ENCODE results near the gene ANKRD49. TPM values are rescaled to one million over a fixed set of nuclear protein-coding genes. Genes with fewer than 3 reads are reported as not detected.

The ANKRD49 gene
- total and polyA plus RNA-seq, 2 experiments from 2014 or later, result 17.9 to 31.2 TPM

- Histone ChIP-seq H3K9me2 (replicated peaks; ENCODE audit: insufficient read depth) (no peaks in the 10 kb centered on the region), H3K36me3 (replicated peaks; ENCODE audit: insufficient read depth, low read depth) (no peaks in the 10 kb centered on the region), H4K20me1 (ENCODE audit: insufficient read depth, poor library complexity, severe bottlenecking) (no peaks in the 10 kb centered on the region), H3K4me3 (peak within 1 kb of the TSS; percentile 31), H3K9me3 (ENCODE audit: low read depth) (no peaks in the 10 kb centered on the region), H3K79me2 (peaks cover 44% of the 10 kb centered on the region), H3K4me1 (ENCODE audit: insufficient read depth) (peaks cover 23% of the 10 kb centered on the region), H3K27ac (peak within 1 kb of the TSS; percentile 97), H3K27me3 (no peaks in the 10 kb centered on the region), H3K4me2 (peak within 1 kb of the TSS; percentile 74), H2AFZ (peak within 1 kb of the TSS; percentile 43)
- DNase-seq (ENCODE audit: low spot score), result peak; percentile 95
- TF ChIP-seq CTCF (IDR thresholded peaks at IDR 0.05; ENCODE audit: poor library complexity), result peak; percentile 5
- no peak for TF ChIP-seq EZH2phosphoT487 (IDR thresholded peaks at IDR 0.05; ENCODE audit: low read depth, severe bottlenecking, unreplicated experiment)
- under 1% methylated on average over 67 of the region's 109 CpGs for WGBS (ENCODE audit: low lambda C conversion rate, missing lambda C conversion rate)
Measured at GRCh38 chr11:94543695-94544645, 50.2 kb downstream of the ANKRD49 start, which contains the start of gene FUT4. TSS of gene FUT4 (plus strand) at chr11:94543921. CDS start at chr11:94544134, 213 bp downstream.

- peak overlapping the region; percentile 43 for H2AFZ ChIP-seq
- peak overlapping the region; percentile 97 for H3K27ac ChIP-seq
- H3K4me2 ChIP-seq, result peak overlapping the region; percentile 74
- no peaks in the 10 kb centered on the region for H3K9me2 ChIP-seq (replicated peaks; ENCODE audit: insufficient read depth)
- peaks cover 23% of the 10 kb centered on the region for H3K4me1 ChIP-seq (ENCODE audit: insufficient read depth)
- H3K79me2 ChIP-seq, result peaks cover 49% of the 10 kb centered on the region
- no peaks in the 10 kb centered on the region for H3K9me3 ChIP-seq (ENCODE audit: low read depth)
- H3K36me3 ChIP-seq (replicated peaks; ENCODE audit: insufficient read depth, low read depth), result no peaks in the 10 kb centered on the region
- TF ChIP-seq CTCF (IDR thresholded peaks at IDR 0.05; ENCODE audit: poor library complexity) (peak; percentile 3), EZH2phosphoT487 (IDR thresholded peaks at IDR 0.05; ENCODE audit: low read depth, severe bottlenecking, unreplicated experiment) (no peak)
- 7% methylated on average over 42 of the region's 59 CpGs for WGBS (ENCODE audit: low lambda C conversion rate, missing lambda C conversion rate)
- H4K20me1 ChIP-seq (ENCODE audit: insufficient read depth, poor library complexity, severe bottlenecking), result no peaks in the 10 kb centered on the region
- H3K4me3 ChIP-seq, result peak overlapping the region; percentile 31
- H3K27me3 ChIP-seq, result no peaks in the 10 kb centered on the region
- peak; percentile 64 for DNase-seq (ENCODE audit: low spot score)
Measured at GRCh38 chr11:94544646-94545263, 51.0 kb downstream of the ANKRD49 start.

- H3K27ac ChIP-seq, result peak overlapping the region; percentile 97
- H3K9me3 ChIP-seq (ENCODE audit: low read depth), result no peaks in the 10 kb centered on the region
- H3K27me3 ChIP-seq, result no peaks in the 10 kb centered on the region
- peaks cover 56% of the 10 kb centered on the region for H3K79me2 ChIP-seq
- peak overlapping the region; percentile 74 for H3K4me2 ChIP-seq
- peak; percentile 25 for DNase-seq (ENCODE audit: low spot score)
- H2AFZ ChIP-seq, result peak overlapping the region; percentile 43
- H3K4me3 ChIP-seq, result peak overlapping the region; percentile 31
- WGBS (ENCODE audit: low lambda C conversion rate, missing lambda C conversion rate), result 44% methylated on average over 53 of the region's 54 CpGs
- TF ChIP-seq EZH2phosphoT487 (IDR thresholded peaks at IDR 0.05; ENCODE audit: low read depth, severe bottlenecking, unreplicated experiment) (no peak), EZH2 (IDR thresholded peaks at IDR 0.05; ENCODE audit: borderline replicate concordance) (no peak), CTCF (IDR thresholded peaks at IDR 0.05; ENCODE audit: poor library complexity) (no peak)
- H4K20me1 ChIP-seq (ENCODE audit: insufficient read depth, poor library complexity, severe bottlenecking), result no peaks in the 10 kb centered on the region
- H3K4me1 ChIP-seq (ENCODE audit: insufficient read depth), result peaks cover 30% of the 10 kb centered on the region
- no peaks in the 10 kb centered on the region for H3K36me3 ChIP-seq (replicated peaks; ENCODE audit: insufficient read depth, low read depth)
- no peaks in the 10 kb centered on the region for H3K9me2 ChIP-seq (replicated peaks; ENCODE audit: insufficient read depth)
Measured at GRCh38 chr11:94545264-94546161, 51.7 kb downstream of the ANKRD49 start.
